ENCODE measurements around the gene EMID1.

The EMID1 gene

GRCh38 chr22:29251981-29252911 lies 46.5 kb downstream of the EMID1 start:
- no peak for DNase-seq
- no peaks in the 10 kb centered on the region for H3K36me3 ChIP-seq (replicated peaks)
- in situ Hi-C loops (cut with HindIII; ENCODE audit: low pct_ligation_motif_present, low sequenced_read_pairs) = no loop called here
- TF ChIP-seq CTCF (IDR thresholded peaks at IDR 0.05; ENCODE audit: low read depth, low read length, missing control alignments) = no peak
- H3K27me3 ChIP-seq (replicated peaks) = no peaks in the 10 kb centered on the region
- H3K27ac ChIP-seq = no peak overlapping the region
- H3K4me3 ChIP-seq (ENCODE audit: low read depth, low read length) = no peak overlapping the region

GRCh38 chr22:29253561-29254285 lies 48.0 kb downstream of the EMID1 start:
- H3K36me3 ChIP-seq (replicated peaks) = no peaks in the 10 kb centered on the region
- no peak for TF ChIP-seq CTCF (IDR thresholded peaks at IDR 0.05; ENCODE audit: low read depth, low read length, missing control alignments)

GRCh38 chr22:29254286-29254660 lies 48.6 kb downstream of the EMID1 start:
- Histone ChIP-seq H3K36me3 (replicated peaks) (no peaks in the 10 kb centered on the region), H3K4me3 (ENCODE audit: low read depth, low read length) (no peak overlapping the region), H3K27ac (no peak overlapping the region), H3K27me3 (replicated peaks) (no peaks in the 10 kb centered on the region)
- in situ Hi-C loops (cut with HindIII; ENCODE audit: low pct_ligation_motif_present, low sequenced_read_pairs) = no loop called here
- TF ChIP-seq CTCF (IDR thresholded peaks at IDR 0.05; ENCODE audit: low read depth, low read length, missing control alignments) = no peak
- DNase-seq = no peak

More at GRCh38 chr22:29253561-29254285, 48.0 kb downstream of the EMID1 start:
- Histone ChIP-seq H3K27me3 (replicated peaks) (no peaks in the 10 kb centered on the region), H3K4me3 (ENCODE audit: low read depth, low read length) (no peak overlapping the region), H3K27ac (no peak overlapping the region)
- no peak for DNase-seq
- in situ Hi-C loops (cut with HindIII; ENCODE audit: low pct_ligation_motif_present, low sequenced_read_pairs) = no loop called here

GRCh38 chr22:29255064-29255621 lies 49.4 kb downstream of the EMID1 start:
- in situ Hi-C loops (cut with HindIII; ENCODE audit: low pct_ligation_motif_present, low sequenced_read_pairs) = no loop called here
- TF ChIP-seq CTCF (IDR thresholded peaks at IDR 0.05; ENCODE audit: low read depth, low read length, missing control alignments) = no peak
- H3K27me3 ChIP-seq (replicated peaks) = no peaks in the 10 kb centered on the region
- no peak for DNase-seq
- H3K4me3 ChIP-seq (ENCODE audit: low read depth, low read length) = no peak overlapping the region
- no peak overlapping the region for H3K27ac ChIP-seq
- H3K36me3 ChIP-seq (replicated peaks) = no peaks in the 10 kb centered on the region

- H3K4me3 ChIP-seq (ENCODE audit: low read depth, low read length) = no peak overlapping the region
- no peaks in the 10 kb centered on the region for H3K27me3 ChIP-seq (replicated peaks)
- in situ Hi-C loops (cut with HindIII; ENCODE audit: low pct_ligation_motif_present, low sequenced_read_pairs) = no loop called here
- H3K27ac ChIP-seq = no peak overlapping the region
- TF ChIP-seq CTCF (IDR thresholded peaks at IDR 0.05; ENCODE audit: low read depth, low read length, missing control alignments) = no peak
- DNase-seq = no peak
- H3K36me3 ChIP-seq (replicated peaks) = no peaks in the 10 kb centered on the region
These were observed 51.1 kb downstream of the EMID1 start for GRCh38 chr22:29256606-29257325.

Data from brain microvascular endothelial cell (primary cell).